ENCODE measurements around the gene VASN.

Gene VASN

GRCh38 chr16:4415538-4416199 lies 44.0 kb downstream of the VASN start:
- Mint-ChIP-seq H3K27ac (peak overlapping the region; percentile 95), H3K36me3 (ENCODE audit: low read depth) (peaks cover 37% of the 10 kb centered on the region), H3K4me1 (ENCODE audit: low read depth) (peaks cover 43% of the 10 kb centered on the region), H3K4me3 (peak overlapping the region; percentile 89), H3K27me3 (no peaks in the 10 kb centered on the region), H3K9me3 (no peaks in the 10 kb centered on the region)
- DNase-seq, result peak; percentile 76

- peak; percentile 99 for DNase-seq
- H3K27me3 Mint-ChIP-seq, result no peaks in the 10 kb centered on the region
- peaks cover 40% of the 10 kb centered on the region for H3K4me1 Mint-ChIP-seq (ENCODE audit: low read depth)
- no peaks in the 10 kb centered on the region for H3K9me3 Mint-ChIP-seq
- H3K27ac Mint-ChIP-seq, result peak within 1 kb of the TSS; percentile 95
- H3K36me3 Mint-ChIP-seq (ENCODE audit: low read depth), result peaks cover 31% of the 10 kb centered on the region
- peak within 1 kb of the TSS; percentile 89 for H3K4me3 Mint-ChIP-seq
Observed at GRCh38 chr16:4416200-4417032, 44.8 kb downstream of the VASN start, which contains the start of gene CORO7. Gene CORO7, minus strand, starts transcription at chr16:4416596. Its CDS starts 78 bp downstream, at chr16:4416518.

- H3K27ac Mint-ChIP-seq, result no peak overlapping the region
- H3K36me3 Mint-ChIP-seq (ENCODE audit: low read depth), result peaks cover 9% of the 10 kb centered on the region
- H3K9me3 Mint-ChIP-seq, result no peaks in the 10 kb centered on the region
- no peaks in the 10 kb centered on the region for H3K27me3 Mint-ChIP-seq
- no peak for DNase-seq
- H3K4me3 Mint-ChIP-seq, result no peak overlapping the region
- H3K4me1 Mint-ChIP-seq (ENCODE audit: low read depth), result peaks cover 23% of the 10 kb centered on the region
Observed at GRCh38 chr16:4419402-4419959, 47.8 kb downstream of the VASN start.

- Mint-ChIP-seq H3K4me3 (no peak overlapping the region), H3K36me3 (ENCODE audit: low read depth) (peaks cover 8% of the 10 kb centered on the region), H3K4me1 (ENCODE audit: low read depth) (peaks cover 16% of the 10 kb centered on the region), H3K27ac (no peak overlapping the region), H3K9me3 (no peaks in the 10 kb centered on the region), H3K27me3 (no peaks in the 10 kb centered on the region)
- DNase-seq, result no peak
Observed at GRCh38 chr16:4420505-4421105, 49.0 kb downstream of the VASN start.

- Mint-ChIP-seq H3K4me3 (peak within 1 kb of the TSS; percentile 100), H3K9me3 (no peaks in the 10 kb centered on the region), H3K27me3 (no peaks in the 10 kb centered on the region), H3K36me3 (ENCODE audit: low read depth) (peaks cover 50% of the 10 kb centered on the region), H3K27ac (peak within 1 kb of the TSS; percentile 100), H3K4me1 (ENCODE audit: low read depth) (peaks cover 32% of the 10 kb centered on the region)
- peak; percentile 94 for DNase-seq
Observed at GRCh38 chr16:4425378-4426020, 53.9 kb downstream of the VASN start, which contains the start of gene DNAJA3. Gene DNAJA3, plus strand, starts transcription at chr16:4425868. Its CDS starts 14 bp downstream, at chr16:4425882.

- Mint-ChIP-seq H3K27ac (peak overlapping the region; percentile 100), H3K27me3 (no peaks in the 10 kb centered on the region), H3K4me1 (ENCODE audit: low read depth) (peaks cover 34% of the 10 kb centered on the region), H3K36me3 (ENCODE audit: low read depth) (peaks cover 56% of the 10 kb centered on the region), H3K9me3 (no peaks in the 10 kb centered on the region), H3K4me3 (peak overlapping the region; percentile 100)
- DNase-seq, result no peak
Observed at GRCh38 chr16:4426021-4426684, 54.5 kb downstream of the VASN start.

- Mint-ChIP-seq H3K36me3 (ENCODE audit: low read depth) (peaks cover 63% of the 10 kb centered on the region), H3K27ac (peak overlapping the region; percentile 100), H3K4me3 (peak overlapping the region; percentile 100), H3K4me1 (ENCODE audit: low read depth) (peaks cover 38% of the 10 kb centered on the region), H3K9me3 (no peaks in the 10 kb centered on the region), H3K27me3 (no peaks in the 10 kb centered on the region)
- DNase-seq, result no peak
Observed at GRCh38 chr16:4426722-4427372, 55.2 kb downstream of the VASN start.

- Mint-ChIP-seq H3K36me3 (ENCODE audit: low read depth) (peaks cover 77% of the 10 kb centered on the region), H3K27ac (peak overlapping the region; percentile 80), H3K4me3 (peak overlapping the region; percentile 100), H3K27me3 (no peaks in the 10 kb centered on the region), H3K9me3 (no peaks in the 10 kb centered on the region), H3K4me1 (ENCODE audit: low read depth) (peaks cover 42% of the 10 kb centered on the region)
- no peak for DNase-seq
Observed at GRCh38 chr16:4428500-4428899, 56.9 kb downstream of the VASN start.

- Mint-ChIP-seq H3K27ac (no peak overlapping the region), H3K4me1 (ENCODE audit: low read depth) (peaks cover 46% of the 10 kb centered on the region), H3K4me3 (no peak overlapping the region), H3K36me3 (ENCODE audit: low read depth) (peaks cover 92% of the 10 kb centered on the region), H3K9me3 (no peaks in the 10 kb centered on the region), H3K27me3 (no peaks in the 10 kb centered on the region)
- DNase-seq, result no peak
Observed at GRCh38 chr16:4431023-4431422, 59.4 kb downstream of the VASN start.
